SK-N-SH (cell line): ENCODE data around the gene SLC10A7. TPM values are rescaled to one million over a fixed set of nuclear protein-coding genes. Genes with fewer than 3 reads are reported as not detected.
"Not testable (repeated sequence)": the region's sequence is repeated elsewhere in the genome, so short reads cannot be mapped to it uniquely, and the experiment has no call there.

ENCODE experiments used
- CTCF ChIA-PET: fragments of 300-600, 350-600 bp; formaldehyde crosslinking; extraction: SDS; loops from one replicate; lab custom pipeline; 2021; lab: Yijun Ruan, JAX
- POLR2A ChIA-PET: fragments of 350-600 bp; sonication (Branson Sonifier 250); formaldehyde crosslinking; extraction: SDS; loops from one replicate; lab custom pipeline; 2020; ENCODE audit warnings: antibody characterized with exemption, inconsistent platforms; lab: Yijun Ruan, JAX
- DNase-seq: peaks from one replicate; pipeline ENCODE4 v3.0.0; 2012
- H2AFZ ChIP-seq: fragments of 200-600 bp; sonication (generic); 2 replicates; pipeline ENCODE4 v1.8.1; 2016; ENCODE audit warnings: antibody characterized with exemption, mild to moderate bottlenecking, low read depth
- H3F3A ChIP-seq: fragments of 200-600 bp; sonication (generic); replicated peaks from 2 replicates; pipeline ENCODE3; 2016; ENCODE audit warnings: antibody characterized with exemption, mild to moderate bottlenecking; ENCODE audit not compliant: insufficient read depth
- H3K27ac ChIP-seq, 2 experiments: fragments of 200-500 bp in 1 of 2; fragments of 200-600 bp in 1 of 2; sonication (Bioruptor generic) in 1 of 2; sonication (generic), shearing (Covaris generic) in 1 of 2; 2 replicates each; pipeline versions ENCODE4 v1.5.1 to v1.6.1; 2014 to 2016; ENCODE audit warnings: low read depth in 2 of 2, inconsistent platforms in 1 of 2, low read length in 1 of 2, mild to moderate bottlenecking in 1 of 2, mixed read lengths in 1 of 2
- H3K27me3 ChIP-seq: fragments of 200-600 bp; sonication (generic), shearing (Covaris generic); 2 replicates; pipeline ENCODE4 v1.6.1; 2016; ENCODE audit warnings: mixed run types; ENCODE audit not compliant: insufficient read depth
- H3K36me3 ChIP-seq, 2 experiments: fragments of 200-500 bp in 1 of 2; fragments of 200-600 bp in 1 of 2; sonication (Bioruptor generic) in 1 of 2; sonication (generic) in 1 of 2; replicated peaks in 1 of 2; 2 replicates each; pipeline versions ENCODE3 to v1.5.1; 2014 to 2016; ENCODE audit warnings: low read length in 1 of 2, mild to moderate bottlenecking in 1 of 2; ENCODE audit not compliant: insufficient read depth in 2 of 2, control insufficient read depth in 1 of 2
- H3K4me1 ChIP-seq, 2 experiments: fragments of 200-500 bp in 1 of 2; fragments of 200-600 bp in 1 of 2; sonication (Bioruptor generic) in 1 of 2; sonication (generic), shearing (Covaris generic) in 1 of 2; 2 replicates each; pipeline versions ENCODE4 v1.5.1 to v1.6.1; 2014 to 2016; ENCODE audit warnings: low read depth in 1 of 2, low read length in 1 of 2, mixed run types in 1 of 2; ENCODE audit not compliant: insufficient read depth in 2 of 2, control insufficient read depth in 1 of 2
- H3K4me2 ChIP-seq: fragments of 200-600 bp; sonication (generic), shearing (Covaris generic); 2 replicates; pipeline ENCODE4 v1.6.1; 2017; ENCODE audit warnings: mixed run types
- H3K4me3 ChIP-seq, 2 experiments: fragments of 200-500 bp in 1 of 2; fragments of 200-600 bp in 1 of 2; sonication (Bioruptor generic) in 1 of 2; sonication (generic), shearing (Covaris generic) in 1 of 2; 2 replicates each; pipeline versions ENCODE4 v1.5.1 to v1.8.1; 2014 to 2016; ENCODE audit warnings: low read depth in 2 of 2, inconsistent platforms in 1 of 2, low read length in 1 of 2, mild to moderate bottlenecking in 1 of 2, mixed read lengths in 1 of 2, moderate library complexity in 1 of 2
- H3K79me2 ChIP-seq: fragments of 200-600 bp; sonication (generic); 2 replicates; pipeline ENCODE4 v1.8.1; 2017; ENCODE audit warnings: mild to moderate bottlenecking; ENCODE audit not compliant: insufficient read depth
- H3K9ac ChIP-seq: fragments of 200-600 bp; sonication (generic); 2 replicates; pipeline ENCODE4 v1.6.1; 2017; ENCODE audit warnings: mixed run types
- H3K9me2 ChIP-seq: fragments of 200-600 bp; sonication (generic); 2 replicates; pipeline ENCODE4 v1.6.1; 2017; ENCODE audit warnings: mixed run types
- H3K9me3 ChIP-seq: fragments of 200-600 bp; sonication (generic); 2 replicates; pipeline ENCODE4 v1.6.1; 2017; ENCODE audit warnings: mixed run types, mild to moderate bottlenecking, moderate library complexity
- H4K20me1 ChIP-seq: fragments of 200-600 bp; sonication (generic); 2 replicates; pipeline ENCODE4 v1.6.1; 2017; ENCODE audit warnings: mild to moderate bottlenecking, mixed run types; ENCODE audit not compliant: insufficient read depth
- EZH2phosphoT487 ChIP-seq: fragments of 200-600 bp; sonication (generic); IDR thresholded peaks from 2 replicates; pipeline ENCODE4 v1.6.1; 2017; ENCODE audit warnings: low read depth, mixed run types, mild to moderate bottlenecking, antibody characterized with exemption, moderate library complexity, borderline replicate concordance
- FOSL2 ChIP-seq: IDR thresholded peaks from 2 replicates; pipeline ENCODE4 v1.4.0; 2012; ENCODE audit warnings: low read depth, mild to moderate bottlenecking, moderate library complexity, borderline replicate concordance
- FOXJ3 ChIP-seq: sonication (generic); formaldehyde crosslinking; IDR thresholded peaks from 2 replicates; pipeline ENCODE4 v1.5.1; 2020; ENCODE audit warnings: mild to moderate bottlenecking, missing genetic modification reagents
- FOXM1 ChIP-seq: IDR thresholded peaks from 2 replicates; pipeline ENCODE4 v1.4.0; 2012; ENCODE audit warnings: low read depth, mild to moderate bottlenecking
- GABPA ChIP-seq: IDR thresholded peaks from 2 replicates; pipeline ENCODE4 v1.4.0; 2012; ENCODE audit warnings: low read depth, mild to moderate bottlenecking
- NRF1 ChIP-seq: IDR thresholded peaks from 2 replicates; pipeline ENCODE4 v1.6.1; 2012; ENCODE audit warnings: low read depth, mild to moderate bottlenecking, low read length
- RXRA ChIP-seq: IDR thresholded peaks from 2 replicates; pipeline ENCODE4 v1.4.0; 2012; ENCODE audit warnings: low read depth, mild to moderate bottlenecking, borderline replicate concordance
- YY1 ChIP-seq: IDR thresholded peaks from 2 replicates; pipeline ENCODE4 v1.4.0; 2012; ENCODE audit warnings: low read depth, mild to moderate bottlenecking
- WGBS: methylation state at CpG from one replicate; pipeline ENCODE4 v1.1.6; 2017; ENCODE audit warnings: low lambda C conversion rate; 5-methylcytosine and 5-hydroxymethylcytosine counted together
- polyA plus RNA-seq, 3 experiments: library from polyadenylated mRNA; depleted of rRNA; stranded (reverse); fragments of >200 nt; gene quantifications; 2 replicates each; pipeline ENCODE4 v1.2.3, GENCODE V29; 2012
- TF ChIP-seq, protein P1 (sequence below): fragments of 150-350 bp; IDR thresholded peaks from 2 replicates; pipeline ENCODE4 v1.6.1; 2017; ENCODE audit warnings: antibody characterized with exemption, low read length, low read depth, borderline replicate concordance
- TF ChIP-seq, protein P2 (sequence below): IDR thresholded peaks from 2 replicates; pipeline ENCODE4; 2012

SLC10A7 gene
- polyA plus RNA-seq, 1 of the 3 experiments (the other 2 are of a cell fraction) = 3.3 TPM

DNA sequence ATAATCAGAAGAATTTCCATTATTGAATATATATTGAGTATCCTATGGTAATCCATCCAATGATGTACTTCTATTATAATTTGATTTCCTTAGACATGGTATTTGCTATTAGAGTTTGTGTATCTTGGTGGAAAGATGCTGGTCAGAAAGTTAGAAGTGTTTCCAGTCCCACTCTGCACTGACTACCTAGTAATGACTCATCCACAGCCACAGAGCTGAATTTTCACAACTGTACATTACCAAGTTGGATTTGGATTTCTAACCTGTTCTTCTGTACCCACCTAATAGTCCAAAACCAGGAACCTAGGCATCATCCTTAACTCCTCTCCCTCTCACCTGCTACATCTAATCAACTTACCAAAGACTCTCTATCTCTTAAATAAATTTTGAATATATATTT, 162.0 kb downstream of the SLC10A7 start:
- H3K4me1 ChIP-seq = no peaks in the 10 kb centered on the region
- no peaks in the 10 kb centered on the region for H4K20me1 ChIP-seq
- no peak overlapping the region for H3K4me3 ChIP-seq
- H2AFZ ChIP-seq = no peak overlapping the region
- TF ChIP-seq EZH2phosphoT487 = no peak
- TF ChIP-seq GABPA = no peak
- no peak for TF ChIP-seq NRF1
- no peak for TF ChIP-seq FOXM1
- TF ChIP-seq, protein P1, sequence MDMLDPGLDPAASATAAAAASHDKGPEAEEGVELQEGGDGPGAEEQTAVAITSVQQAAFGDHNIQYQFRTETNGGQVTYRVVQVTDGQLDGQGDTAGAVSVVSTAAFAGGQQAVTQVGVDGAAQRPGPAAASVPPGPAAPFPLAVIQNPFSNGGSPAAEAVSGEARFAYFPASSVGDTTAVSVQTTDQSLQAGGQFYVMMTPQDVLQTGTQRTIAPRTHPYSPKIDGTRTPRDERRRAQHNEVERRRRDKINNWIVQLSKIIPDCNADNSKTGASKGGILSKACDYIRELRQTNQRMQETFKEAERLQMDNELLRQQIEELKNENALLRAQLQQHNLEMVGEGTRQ = no peak
- TF ChIP-seq FOSL2 = no peak
- TF ChIP-seq FOXJ3 (CRISPR knock-in tag) = no peak
- no peak for TF ChIP-seq RXRA
- no peaks in the 10 kb centered on the region for H3K27me3 ChIP-seq
- ChIA-PET CTCF (interaction anchor here (1.7 kb wide), 1 partner anchor 16 kb away, joined by 6 read pairs; no protein-coding TSS in a partner anchor), POLR2A (no interaction called here)
- no peak overlapping the region for H3K4me2 ChIP-seq
- H3K9me3 ChIP-seq = peaks cover 9% of the 10 kb centered on the region
- DNase-seq = no peak
- H3K36me3 ChIP-seq = peaks cover 0 to 5% of the 10 kb centered on the region in 2 experiments
- no peaks in the 10 kb centered on the region for H3K79me2 ChIP-seq
- no peaks in the 10 kb centered on the region for H3F3A ChIP-seq
- no peaks in the 10 kb centered on the region for H3K9me2 ChIP-seq
- H3K9ac ChIP-seq = no peak overlapping the region
- H3K27ac ChIP-seq = no peak overlapping the region

DNA sequence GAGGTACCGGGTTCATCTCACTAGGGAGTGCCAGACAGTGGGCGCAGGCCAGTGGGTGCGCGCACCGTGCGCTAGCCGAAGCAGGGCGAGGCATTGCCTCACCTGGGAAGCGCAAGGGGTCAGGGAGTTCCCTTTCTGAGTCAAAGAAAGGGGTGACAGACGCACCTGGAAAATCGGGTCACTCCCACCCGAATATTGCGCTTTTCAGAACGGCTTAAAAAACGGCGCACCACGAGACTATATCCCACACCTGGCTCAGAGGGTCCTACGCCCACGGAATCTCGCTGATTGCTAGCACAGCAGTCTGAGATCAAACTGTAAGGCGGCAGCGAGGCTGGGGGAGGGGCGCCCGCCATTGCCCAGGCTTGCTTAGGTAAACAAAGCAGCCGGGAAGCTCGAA, 171.6 kb downstream of the SLC10A7 start:
- CTCF ChIA-PET = not testable (repeated sequence)

DNA sequence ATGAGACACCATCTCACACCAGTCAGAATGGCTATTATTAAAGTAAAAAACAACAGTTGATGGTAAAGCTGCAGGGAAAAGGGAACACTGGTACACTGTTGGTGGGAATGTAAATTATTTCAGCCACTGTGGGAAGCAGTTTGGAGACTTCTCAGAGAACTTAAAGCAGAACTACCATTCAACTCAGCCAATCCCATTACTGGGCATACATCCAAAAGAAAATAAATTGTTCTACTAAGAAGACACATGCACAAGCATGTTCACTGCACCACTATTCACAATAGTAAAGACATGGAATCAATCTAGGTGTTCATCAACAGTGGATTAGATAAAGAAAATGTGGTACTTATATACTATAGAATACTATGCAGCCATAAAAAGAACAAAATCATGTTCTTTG, 172.4 kb downstream of the SLC10A7 start:
- Histone ChIP-seq H3K79me2 (no peaks in the 10 kb centered on the region), H4K20me1 (no peaks in the 10 kb centered on the region), H3K9me2 (no peaks in the 10 kb centered on the region), H3K27me3 (no peaks in the 10 kb centered on the region), H3K9me3 (no peaks in the 10 kb centered on the region), H3K4me2 (no peak overlapping the region), H3K36me3 (no peaks in the 10 kb centered on the region), H3K27ac (no peak overlapping the region), H3K9ac (no peak overlapping the region), H3F3A (no peaks in the 10 kb centered on the region), H3K4me1 (peaks cover 0 to 14% of the 10 kb centered on the region in 2 experiments; a peak in 1 of 4 replicates), H2AFZ (no peak overlapping the region), H3K4me3 (no peak overlapping the region)
- POLR2A ChIA-PET = no interaction called here
- no peak for DNase-seq
- CTCF ChIA-PET = no interaction called here
- TF ChIP-seq YY1 = no peak
- TF ChIP-seq, protein P2, sequence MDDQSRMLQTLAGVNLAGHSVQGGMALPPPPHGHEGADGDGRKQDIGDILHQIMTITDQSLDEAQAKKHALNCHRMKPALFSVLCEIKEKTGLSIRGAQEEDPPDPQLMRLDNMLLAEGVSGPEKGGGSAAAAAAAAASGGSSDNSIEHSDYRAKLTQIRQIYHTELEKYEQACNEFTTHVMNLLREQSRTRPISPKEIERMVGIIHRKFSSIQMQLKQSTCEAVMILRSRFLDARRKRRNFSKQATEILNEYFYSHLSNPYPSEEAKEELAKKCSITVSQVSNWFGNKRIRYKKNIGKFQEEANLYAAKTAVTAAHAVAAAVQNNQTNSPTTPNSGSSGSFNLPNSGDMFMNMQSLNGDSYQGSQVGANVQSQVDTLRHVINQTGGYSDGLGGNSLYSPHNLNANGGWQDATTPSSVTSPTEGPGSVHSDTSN = no peak
- TF ChIP-seq, all 33 proteins: peak for 0

More for the DNA sequence above, 171.6 kb downstream of the SLC10A7 start:
- POLR2A ChIA-PET, H4K20me1 ChIP-seq, H3F3A ChIP-seq, H3K27ac ChIP-seq, H3K27me3 ChIP-seq, H3K36me3 ChIP-seq, H3K79me2 ChIP-seq, H3K9me2 ChIP-seq, H3K4me3 ChIP-seq, H3K9ac ChIP-seq, H3K4me2 ChIP-seq, H2AFZ ChIP-seq, DNase-seq, H3K9me3 ChIP-seq: not testable (repeated sequence)
- 79% methylated on average over 10 of the region's 26 CpGs for WGBS
- peaks cover 0 to 12% of the 10 kb centered on the region in 2 experiments; a peak in 1 of 4 replicates for H3K4me1 ChIP-seq
